ENCODE measurements around the gene VRTN.
"Not testable (repeated sequence)": the region's sequence is repeated elsewhere in the genome, so short reads cannot be mapped to it uniquely, and the experiment has no call there.

Gene VRTN

DNA sequence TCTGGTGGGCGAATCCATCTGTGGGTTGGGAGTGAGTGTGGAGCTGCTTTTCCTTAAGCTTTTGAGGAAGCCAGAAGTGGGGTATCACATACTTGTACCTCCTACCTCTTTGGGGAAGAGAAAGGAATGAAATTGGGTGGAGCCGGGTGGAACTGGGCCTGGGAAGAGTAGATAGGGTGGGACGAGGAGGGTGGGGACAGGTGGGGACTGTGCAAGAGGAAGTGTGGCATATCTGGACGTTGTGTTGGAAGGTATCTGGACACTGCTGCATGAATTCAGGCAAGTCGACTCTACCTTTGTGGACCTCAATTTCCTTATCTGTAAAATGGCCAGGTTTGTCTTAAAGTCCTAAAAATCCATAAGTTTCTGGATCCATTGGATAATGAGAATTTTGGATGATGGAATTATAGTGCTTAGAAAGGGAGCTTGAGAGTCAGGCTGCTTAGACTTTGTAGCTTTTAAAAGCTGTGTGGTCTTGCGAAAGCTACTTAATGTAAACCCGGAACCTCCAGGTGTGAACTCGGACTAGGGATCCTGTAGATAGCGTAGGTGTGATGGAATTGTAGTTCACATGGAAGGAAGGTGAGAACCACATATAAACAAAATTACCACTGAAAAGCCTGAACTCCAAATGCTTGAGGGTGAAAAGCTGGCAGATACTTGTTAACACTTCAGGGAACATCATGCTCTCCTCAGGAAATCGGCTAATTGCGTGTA, 2.1 kb downstream of the VRTN start:
- DNase-seq, result no peak

DNA sequence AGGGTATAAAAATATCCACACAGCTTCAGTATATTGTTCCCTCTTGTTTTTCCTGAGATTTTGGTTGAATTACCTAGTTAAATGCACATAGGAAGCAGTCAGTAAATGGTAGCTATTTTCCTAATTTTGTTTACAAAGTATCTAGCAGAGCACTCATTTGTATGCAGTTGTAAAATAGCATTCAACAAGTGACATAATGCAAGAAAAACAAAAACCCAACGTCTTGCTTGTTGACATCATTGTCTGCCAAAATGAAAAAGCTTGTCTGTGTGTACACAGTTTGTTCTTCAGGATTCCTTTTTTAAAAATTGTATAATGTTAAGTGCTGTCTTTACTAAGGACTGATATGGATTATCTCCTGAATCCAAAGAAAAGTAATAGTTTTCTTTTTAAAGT, 2.7 kb downstream of the VRTN start:
- DNase-seq, result no peak

DNA sequence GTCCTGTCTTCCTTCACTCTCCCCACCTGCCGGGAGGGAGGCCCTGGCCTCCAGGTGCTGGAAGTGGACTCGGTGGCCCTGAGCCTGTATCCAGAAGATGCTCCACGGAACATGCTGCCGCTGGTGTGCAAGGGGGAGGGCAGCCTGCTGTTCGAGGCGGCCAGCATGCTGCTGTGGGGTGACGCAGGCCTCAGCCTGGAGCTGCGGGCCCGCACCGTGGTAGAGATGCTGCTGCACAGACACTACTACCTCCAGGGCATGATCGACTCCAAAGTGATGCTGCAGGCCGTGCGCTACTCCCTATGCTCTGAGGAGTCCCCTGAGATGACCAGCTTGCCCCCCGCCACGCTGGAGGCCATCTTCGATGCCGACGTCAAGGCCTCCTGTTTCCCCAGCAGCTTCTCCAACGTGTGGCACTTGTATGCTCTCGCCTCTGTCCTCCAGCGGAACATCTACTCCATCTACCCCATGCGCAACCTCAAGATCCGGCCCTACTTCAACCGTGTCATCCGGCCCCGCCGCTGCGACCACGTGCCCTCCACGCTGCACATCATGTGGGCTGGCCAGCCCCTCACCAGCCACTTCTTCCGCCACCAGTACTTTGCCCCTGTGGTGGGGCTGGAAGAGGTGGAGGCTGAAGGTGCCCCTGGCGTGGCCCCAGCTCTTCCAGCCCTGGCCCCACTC, 8.8 kb downstream of the VRTN start:
- no peak for DNase-seq

DNA sequence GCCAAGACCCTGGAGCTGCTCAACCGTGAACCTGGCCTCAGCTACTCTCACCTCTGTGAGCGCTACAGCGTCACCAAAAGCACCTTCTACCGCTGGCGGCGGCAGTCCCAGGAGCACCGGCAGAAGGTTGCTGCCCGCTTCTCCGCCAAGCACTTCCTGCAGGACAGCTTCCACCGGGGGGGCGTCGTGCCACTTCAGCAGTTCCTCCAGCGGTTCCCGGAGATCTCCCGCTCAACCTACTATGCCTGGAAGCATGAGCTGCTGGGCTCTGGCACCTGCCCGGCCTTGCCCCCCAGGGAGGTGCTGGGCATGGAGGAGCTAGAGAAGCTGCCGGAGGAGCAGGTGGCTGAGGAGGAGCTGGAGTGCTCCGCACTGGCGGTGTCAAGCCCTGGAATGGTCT, 9.3 kb downstream of the VRTN start:
- DNase-seq, result no peak

DNA sequence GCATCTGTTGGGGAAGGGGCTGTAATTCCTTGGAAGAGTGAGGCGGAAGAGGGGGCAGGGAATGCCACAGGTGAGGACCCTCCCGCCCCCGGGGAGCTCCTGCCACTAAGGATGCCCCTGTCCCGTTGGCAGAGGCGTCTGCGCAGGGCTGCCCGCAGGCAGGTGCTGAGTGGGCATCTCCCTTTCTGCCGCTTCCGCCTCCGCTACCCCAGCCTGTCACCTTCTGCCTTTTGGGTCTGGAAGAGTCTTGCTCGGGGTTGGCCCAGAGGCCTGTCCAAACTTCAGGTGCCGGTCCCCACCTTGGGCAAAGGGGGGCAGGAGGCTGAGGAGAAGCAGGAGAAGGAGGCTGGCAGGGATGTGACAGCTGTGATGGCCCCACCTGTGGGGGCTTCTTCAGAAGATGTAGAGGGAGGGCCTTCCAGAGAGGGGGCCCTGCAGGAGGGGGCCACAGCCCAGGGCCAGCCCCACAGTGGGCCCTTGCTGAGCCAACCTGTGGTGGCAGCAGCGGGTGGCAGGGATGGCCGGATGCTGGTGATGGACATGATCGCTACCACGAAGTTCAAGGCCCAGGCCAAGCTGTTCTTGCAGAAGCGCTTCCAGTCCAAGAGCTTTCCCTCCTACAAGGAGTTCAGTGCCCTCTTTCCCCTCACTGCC, 10.0 kb downstream of the VRTN start:
- no peak for DNase-seq

DNA sequence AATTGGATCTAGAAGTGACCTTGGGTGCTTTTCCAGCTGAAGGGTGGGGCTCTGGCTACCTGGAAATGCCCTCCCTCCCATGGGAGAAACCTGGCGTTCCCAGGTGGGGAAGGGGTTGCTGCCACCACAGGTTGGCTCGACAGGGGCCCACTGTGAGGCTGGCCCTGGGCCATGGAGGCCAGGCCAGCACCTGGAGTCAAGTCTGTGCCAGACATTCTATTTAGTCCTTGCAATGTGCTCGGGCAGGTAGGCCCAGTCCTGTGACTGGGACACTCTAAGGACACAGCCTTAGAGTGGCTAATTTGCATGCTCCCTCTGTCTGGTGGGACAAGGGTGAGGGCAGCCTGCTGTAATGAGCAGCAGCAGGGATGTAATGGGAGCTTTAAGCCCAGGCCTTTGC, 11.9 kb downstream of the VRTN start:
- DNase-seq, result no peak

DNA sequence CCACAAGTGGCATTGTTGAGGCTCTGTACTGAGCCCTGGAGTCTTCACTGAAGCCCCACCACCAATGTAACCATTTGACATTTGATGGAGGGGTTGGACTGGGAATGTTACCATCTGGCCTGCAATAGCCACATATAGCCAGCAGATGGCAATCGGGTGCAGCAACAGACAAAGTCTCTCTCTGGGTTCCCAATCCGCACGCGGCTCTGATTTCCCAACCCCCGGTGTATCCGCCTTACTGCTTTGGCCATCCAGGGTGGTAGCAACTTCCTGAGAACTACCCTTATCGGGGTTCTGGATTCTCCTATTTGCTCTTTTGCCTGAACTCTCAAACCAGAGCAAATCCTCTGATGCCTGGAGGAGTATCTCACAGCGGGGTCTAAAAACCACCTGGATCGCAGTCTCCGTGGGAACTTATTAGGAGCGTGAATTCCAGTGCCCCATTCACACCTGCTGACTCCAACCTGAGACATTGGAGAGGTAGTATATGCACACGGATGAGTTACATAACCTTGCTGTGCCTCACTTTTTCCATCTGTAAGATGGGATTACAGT, 14.2 kb downstream of the VRTN start:
- peak; percentile 81 to 90 for DNase-seq

DNA sequence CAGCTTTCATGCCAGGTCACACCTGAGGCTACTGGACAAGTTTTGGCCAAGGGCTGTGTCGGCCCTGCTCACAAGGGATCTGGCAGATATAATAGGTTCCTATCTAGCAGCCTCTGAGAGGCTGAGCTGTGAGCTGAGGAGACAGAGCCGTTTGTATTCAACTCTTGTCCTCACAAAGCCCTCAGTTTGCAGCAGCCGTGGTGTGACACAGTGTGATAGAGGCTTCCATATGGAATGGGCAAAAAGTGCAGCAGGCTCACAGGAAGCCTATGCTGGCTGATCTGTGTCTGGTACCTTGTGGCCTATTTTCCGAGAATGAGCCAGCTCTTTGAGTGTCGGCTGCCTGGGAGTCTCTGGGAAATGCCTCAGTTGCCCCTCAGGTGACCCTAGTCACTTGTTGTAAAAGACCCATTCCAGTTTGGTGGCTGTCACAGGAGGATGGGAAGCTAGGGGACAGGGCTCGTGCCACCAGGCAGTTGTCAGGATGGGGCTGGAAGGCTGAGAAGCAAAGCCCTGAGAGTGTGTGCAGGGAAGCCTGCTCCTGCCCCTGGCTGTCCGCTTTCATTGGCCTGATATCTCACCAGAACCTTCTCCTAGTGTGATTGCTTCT, 16.1 kb downstream of the VRTN start:
- no peak for DNase-seq

DNA sequence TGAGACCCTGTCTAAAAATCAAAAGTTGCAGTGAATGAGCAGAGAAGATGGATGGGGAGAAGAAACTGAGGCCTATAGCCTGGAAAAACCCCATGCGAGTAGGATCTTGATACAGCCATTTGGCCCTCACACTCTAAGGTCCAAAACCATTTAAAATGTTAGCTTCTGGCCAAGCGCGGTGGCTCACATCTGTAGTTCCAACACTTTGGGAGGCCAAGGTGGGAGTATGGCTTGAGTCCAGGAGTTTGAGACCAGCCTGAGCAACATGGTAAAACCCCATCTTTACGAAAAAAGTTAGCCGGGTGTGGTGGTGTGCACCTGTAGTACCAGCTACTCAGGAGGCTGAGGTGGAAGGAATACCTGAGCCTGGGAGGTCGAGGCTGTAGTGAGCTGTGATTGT, 19.8 kb downstream of the VRTN start:
- DNase-seq, result no peak

DNA sequence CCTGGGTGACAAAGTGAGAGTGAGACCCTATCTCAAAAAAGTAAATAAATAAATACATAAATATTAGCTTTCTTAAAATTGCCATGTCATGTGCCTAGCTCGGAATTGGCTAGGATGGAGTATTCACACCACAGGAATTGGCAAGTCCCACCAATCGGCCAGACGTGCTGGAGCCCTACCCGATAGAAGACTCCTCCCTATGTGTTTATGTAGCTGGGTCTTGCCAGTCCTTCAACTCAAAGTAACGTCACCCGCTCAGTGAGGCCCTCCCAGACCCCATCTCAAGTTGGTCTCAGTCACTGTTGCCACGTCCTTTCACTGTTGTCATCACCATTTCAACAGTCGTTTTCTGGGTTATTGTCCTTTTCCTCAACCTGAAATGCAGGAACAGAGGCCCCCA, 20.2 kb downstream of the VRTN start:
- DNase-seq, result no peak

DNA sequence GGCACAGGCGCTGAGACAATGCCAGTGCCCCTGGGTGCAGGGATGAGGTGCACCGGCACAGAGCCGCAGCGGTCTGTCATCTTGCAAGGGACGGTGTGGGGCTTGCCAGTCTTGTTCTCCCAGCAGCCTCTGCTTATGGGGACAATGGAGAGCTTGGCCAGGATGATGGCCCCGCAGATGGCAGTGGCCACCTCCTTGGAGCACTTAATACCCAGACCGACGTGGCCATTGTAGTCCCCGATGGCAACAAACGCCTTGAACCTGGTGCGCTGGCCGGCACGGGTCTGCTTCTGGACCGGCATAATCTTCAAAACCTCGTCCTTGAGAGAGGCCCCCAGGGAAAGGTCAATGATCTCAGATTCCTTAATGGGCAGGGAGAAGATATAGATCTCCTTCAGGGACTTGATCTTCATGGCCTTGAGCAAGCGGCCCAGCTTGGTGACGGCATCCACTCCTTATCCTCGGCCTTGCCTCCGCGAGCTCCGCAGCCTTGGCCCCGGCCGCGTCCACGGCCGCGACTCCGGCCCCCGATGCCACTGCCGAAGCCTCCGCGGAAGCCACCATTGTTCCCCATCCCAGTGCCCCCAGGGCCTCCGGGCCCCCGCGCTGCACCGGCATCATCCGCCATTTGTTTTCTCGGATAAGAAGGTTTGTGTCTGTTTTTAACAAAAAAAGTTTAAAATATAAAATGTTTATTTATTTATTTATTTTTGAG, 29.9 kb downstream of the VRTN start:
- DNase-seq, result no peak

DNA sequence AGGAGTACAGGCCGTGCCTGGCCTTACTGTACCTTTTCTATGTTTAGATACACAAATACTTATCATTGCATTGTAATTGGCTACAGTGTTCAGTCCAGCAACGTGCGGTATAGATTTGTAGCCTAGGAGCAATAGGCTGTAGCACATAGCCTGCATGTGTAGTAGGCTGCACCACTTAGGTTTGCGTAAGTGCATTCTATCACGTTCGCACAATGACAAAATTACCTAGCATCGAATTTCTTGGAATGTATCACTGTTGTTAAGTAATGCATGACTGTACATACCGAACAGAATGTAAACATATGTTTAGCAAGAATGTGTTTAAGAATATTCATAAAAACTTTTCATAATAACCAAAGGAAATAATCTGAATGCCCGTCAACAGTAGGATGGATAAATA, 31.9 kb downstream of the VRTN start:
- no peak for DNase-seq

DNA sequence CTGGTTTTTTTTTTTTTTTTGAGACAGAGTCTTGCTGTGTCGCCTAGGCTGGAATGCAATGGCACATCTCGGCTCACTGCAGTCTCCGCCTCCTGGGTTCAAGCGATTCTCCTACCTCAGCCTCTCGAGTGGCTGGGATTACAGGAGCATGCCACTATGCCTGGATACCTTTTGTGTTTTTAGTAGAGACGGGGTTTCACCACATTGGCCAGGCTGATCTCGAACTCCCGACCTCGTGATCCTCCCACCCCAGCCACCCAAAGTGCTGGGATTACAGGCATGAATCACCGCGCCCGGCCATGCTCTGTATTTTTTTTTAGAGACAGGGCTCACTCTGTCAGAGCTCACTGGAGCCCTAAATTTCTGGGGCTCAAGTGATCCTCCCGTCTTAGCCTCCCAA, 32.6 kb downstream of the VRTN start:
- no peak for DNase-seq

DNA sequence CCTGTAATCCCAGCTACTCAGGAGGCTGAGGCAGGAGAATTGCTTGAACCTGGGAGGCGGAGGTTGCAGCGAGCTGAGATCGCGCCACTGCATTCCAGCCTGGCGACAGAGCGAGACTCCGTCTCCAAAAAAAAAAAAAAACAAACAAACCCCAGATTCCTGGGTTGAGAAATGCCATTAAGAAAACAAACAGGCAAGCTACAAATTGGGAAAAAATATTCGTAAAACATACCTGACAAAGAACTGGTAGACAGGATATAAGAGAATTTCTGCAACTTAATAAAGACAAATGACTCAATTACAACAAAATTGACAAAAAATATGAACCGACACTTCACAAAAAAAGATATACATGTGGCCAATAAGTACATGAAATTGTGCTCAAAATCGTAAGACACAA, 33.3 kb downstream of the VRTN start:
- not testable (repeated sequence) for DNase-seq

DNA sequence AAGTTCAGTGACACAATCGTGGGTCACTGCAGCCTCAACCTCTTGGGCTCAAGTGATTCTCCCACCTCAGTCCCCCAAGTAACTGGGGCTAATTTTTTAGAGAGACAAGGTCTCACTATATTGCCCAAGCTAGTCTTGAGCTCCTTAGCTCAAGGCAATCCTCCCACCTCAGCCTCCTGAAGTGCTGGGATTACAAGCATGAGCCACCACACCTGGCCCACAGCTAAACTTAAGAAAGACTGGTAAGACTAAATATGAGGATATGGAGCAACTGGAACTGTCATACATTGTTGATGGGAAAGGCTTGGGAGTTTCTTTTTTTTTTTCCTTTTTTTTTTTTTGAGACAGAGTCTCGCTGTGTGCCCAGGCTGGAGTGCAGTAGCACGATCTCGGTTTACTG, 34.0 kb downstream of the VRTN start:
- DNase-seq, result no peak

DNA sequence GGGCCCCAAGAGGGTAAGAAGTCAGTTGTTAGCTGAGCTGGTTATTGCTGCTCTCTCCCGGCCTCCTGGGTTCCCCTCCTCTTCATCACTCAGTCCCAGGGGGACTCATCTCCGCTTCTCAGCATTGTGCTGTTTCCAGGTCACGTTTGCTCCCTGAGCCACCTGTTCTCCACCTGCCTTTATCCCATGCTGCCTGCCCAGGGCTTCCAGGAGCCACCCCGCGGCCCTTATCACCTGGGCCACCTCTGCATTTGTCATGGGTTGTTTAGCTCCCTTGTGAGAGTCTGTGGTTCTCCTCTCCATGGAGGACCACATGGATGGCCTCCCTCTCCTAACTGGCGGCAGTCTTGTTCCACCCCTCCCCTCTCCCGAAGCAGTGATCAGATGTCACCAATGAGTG, 41.7 kb downstream of the VRTN start:
- no peak for DNase-seq

DNA sequence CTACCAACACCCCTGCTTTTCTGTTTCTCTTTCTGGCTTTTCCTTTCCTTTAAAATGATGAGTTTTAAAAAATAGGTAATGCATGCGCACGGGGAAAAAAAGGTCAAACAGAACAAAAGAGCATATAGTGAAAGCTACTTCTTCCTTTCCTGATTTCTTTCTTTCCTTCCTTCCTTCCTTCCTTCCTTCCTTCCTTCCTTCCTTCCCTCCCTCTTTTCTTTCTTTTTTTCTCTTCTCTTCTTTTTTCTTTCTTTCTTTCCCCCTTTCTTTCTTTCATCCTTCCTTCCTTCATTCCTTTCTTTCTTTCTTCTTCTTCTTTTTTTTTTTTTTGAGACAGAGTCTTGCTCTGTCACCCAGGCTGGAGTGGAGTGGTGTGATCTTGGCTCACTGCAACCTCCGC, 42.2 kb downstream of the VRTN start:
- not testable (repeated sequence) for DNase-seq

DNA sequence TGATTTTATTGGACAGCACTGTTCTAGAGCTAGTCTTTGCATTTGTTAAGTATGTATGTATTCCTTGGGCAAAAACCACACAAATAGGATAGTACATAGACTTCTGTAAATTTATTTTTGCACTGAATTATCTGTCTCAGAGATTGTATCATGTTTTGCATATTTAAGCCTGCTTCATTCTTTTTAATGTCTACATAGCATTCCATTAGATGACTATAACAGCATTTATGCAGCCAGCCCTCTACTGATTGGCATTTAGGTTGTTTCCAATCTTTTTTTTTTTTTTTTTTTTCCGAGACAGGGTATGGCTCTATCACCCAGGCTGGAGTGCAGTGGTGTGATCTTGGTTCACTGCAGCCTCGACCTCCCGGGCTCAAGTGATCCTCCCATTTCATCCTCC, 43.2 kb downstream of the VRTN start:
- DNase-seq, result no peak

DNA sequence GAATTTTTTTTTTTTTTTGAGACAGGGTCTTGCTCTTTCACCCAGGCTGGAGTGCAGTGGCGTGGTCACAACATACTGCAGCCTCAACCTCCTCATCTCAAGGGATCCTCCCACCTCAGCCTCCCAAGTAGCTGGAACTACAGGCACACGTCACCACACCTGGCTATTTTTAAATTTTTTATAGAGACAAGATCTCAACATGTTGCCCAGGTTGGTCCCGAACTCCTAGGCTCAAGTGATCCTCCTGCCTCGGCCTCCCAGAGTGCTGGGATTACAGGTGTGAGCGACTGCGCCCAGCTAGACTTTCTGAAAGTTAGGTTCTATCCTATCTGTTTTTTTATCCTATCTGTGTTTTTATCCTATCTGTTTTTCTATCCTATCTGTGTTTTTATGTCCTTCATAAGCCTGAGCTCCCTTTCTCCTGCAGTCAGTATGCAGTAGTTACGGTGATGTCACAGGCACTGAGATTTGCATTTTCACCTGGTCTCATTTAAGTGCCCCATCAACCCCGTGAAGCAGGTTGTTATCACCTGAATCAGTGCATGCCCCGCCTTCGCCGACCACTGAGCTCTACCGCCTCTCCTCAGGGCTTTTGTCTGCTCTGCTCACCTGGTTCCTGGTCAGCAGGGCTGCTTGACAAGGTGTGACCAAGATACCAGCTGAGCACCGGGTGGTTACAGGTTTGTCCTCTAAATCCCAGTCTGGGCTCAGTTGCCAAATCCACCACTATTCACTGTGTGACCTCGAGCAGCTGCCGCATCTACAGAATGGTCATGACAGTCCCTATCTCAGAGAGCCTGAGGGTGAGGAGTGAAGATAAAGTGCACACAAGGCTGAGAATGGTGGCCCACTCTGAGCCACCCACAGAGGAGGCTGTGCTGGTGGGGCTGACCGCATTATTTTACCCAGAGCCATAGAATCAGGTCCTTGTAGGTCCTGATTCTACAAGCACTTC, 44.6 kb downstream of the VRTN start:
- no peak for DNase-seq

DNA sequence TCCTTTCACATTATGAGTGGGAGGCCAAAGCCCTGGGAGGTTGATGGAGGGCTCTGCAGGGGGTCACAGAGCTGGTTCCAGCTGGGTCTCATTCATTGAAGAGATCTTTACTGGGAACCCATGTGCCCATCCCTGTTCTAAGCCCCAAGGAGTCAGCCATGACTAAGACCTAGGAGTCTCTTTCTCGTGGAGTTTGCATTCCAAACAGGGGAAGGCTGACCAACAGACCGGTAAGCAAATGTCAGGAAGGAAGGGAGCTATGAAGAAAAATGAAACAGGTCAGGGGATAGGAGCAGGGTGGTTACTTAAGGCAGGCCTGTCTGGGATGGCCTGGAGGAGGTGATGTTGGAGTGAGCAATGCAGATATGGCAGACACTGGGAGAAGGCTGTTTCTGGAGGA, 46.3 kb downstream of the VRTN start:
- DNase-seq, result no peak

DNA sequence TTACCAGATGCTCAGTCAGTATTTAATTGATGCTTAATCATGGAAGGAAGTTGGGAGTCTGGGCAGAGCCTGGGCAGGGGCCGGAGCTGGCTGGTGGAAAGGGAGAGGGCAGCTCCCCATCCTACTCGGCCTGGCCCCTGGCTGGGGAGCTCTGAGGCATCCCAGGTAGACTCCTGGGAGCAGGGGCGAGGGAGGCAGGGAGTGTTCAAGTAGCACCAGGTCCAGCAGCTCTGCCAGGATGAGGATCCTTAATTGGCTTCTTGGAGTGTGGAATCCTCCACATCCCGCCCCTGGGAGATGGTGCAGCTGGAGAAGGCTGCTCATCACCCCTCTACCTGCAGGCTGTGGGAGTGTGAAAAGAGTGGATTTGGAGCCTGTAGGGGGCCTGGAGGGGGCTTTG, 46.8 kb downstream of the VRTN start:
- no peak for DNase-seq
